Uterus (tissue), 4 donors: ENCODE data around the gene GLCE. TPM values are rescaled to one million over a fixed set of nuclear protein-coding genes. Genes with fewer than 3 reads are reported as not detected.

Experiments used
- DNase-seq, 2 donors: peaks; one replicate each; pipeline ENCODE4 v3.0.0-alpha.2; 2019 to 2020
- H3K27ac ChIP-seq, 2 donors: fragments of 200-600 bp; sonication (generic); 1 replicate in 1 of 2; 2 replicates in 1 of 2; pipeline ENCODE4 v1.5.1; 2016 to 2018
- H3K27me3 ChIP-seq, 2 donors: fragments of 200-600 bp; sonication (generic); one replicate each; pipeline ENCODE4 v1.5.1; 2018 to 2019; ENCODE audit warnings: control low read depth in 1 of 2
- H3K36me3 ChIP-seq, 2 donors: fragments of 200-600 bp; sonication (generic); one replicate each; pipeline ENCODE4 v1.5.1; 2019; ENCODE audit warnings: control low read depth in 1 of 2
- H3K4me1 ChIP-seq, 2 donors: fragments of 200-600 bp; sonication (generic); one replicate each; pipeline ENCODE4 v1.5.1; 2018 to 2019; ENCODE audit warnings: control low read depth in 1 of 2
- H3K4me3 ChIP-seq, 2 donors: fragments of 200-600 bp; sonication (generic); 1 replicate in 1 of 2; 2 replicates in 1 of 2; pipeline ENCODE4 v1.5.1; 2018 to 2019; ENCODE audit warnings: mild to moderate bottlenecking in 1 of 2
- H3K9me3 ChIP-seq, 2 donors: fragments of 200-600 bp; sonication (generic); one replicate each; pipeline ENCODE4 v1.5.1; 2019; ENCODE audit warnings: control low read depth in 1 of 2
- POLR2A ChIP-seq, 2 donors: fragments of 450-650 bp; IDR thresholded peaks; one replicate each; pipeline ENCODE4 v1.6.1; 2016; ENCODE audit warnings: antibody characterized with exemption in 2 of 2, mild to moderate bottlenecking in 1 of 2, moderate library complexity in 1 of 2
- intact Hi-C: fragments of 100-400 bp; cut with DNase I; formaldehyde crosslinking; loops from one replicate; pipeline ENCODE4 v1.15.1; 2023; ENCODE audit warnings: low total_unique reads
- total RNA-seq, 4 donors: library from RNA; depleted of rRNA in 3 of 4; stranded (reverse); fragments of >200 nt in 3 of 4; gene quantifications; one replicate each; pipeline versions ENCODE4 v1.1.0 to v1.2.4, GENCODE V29; 2014 to 2023
- TF ChIP-seq, protein P1 (sequence below), 4 experiments: fragments of 200-600 bp in 2 of 4; fragments of 450-650 bp in 2 of 4; sonication (generic) in 2 of 4; IDR thresholded peaks; one replicate each; pipeline ENCODE4 v1.5.1; 2016 to 2019; ENCODE audit warnings: antibody characterized with exemption in 4 of 4, mild to moderate bottlenecking in 2 of 4, moderate library complexity in 1 of 4
- donor health status: DM: yes; HTN: yes; CAD: no.

The GLCE gene
- total RNA-seq, 4 donors from 2014 or later = 3.1 to 46.0 (median 14.7) TPM

GRCh38 chr15:69296606-69297005 lies 136.2 kb downstream of the GLCE start:
- TF ChIP-seq, protein P1, sequence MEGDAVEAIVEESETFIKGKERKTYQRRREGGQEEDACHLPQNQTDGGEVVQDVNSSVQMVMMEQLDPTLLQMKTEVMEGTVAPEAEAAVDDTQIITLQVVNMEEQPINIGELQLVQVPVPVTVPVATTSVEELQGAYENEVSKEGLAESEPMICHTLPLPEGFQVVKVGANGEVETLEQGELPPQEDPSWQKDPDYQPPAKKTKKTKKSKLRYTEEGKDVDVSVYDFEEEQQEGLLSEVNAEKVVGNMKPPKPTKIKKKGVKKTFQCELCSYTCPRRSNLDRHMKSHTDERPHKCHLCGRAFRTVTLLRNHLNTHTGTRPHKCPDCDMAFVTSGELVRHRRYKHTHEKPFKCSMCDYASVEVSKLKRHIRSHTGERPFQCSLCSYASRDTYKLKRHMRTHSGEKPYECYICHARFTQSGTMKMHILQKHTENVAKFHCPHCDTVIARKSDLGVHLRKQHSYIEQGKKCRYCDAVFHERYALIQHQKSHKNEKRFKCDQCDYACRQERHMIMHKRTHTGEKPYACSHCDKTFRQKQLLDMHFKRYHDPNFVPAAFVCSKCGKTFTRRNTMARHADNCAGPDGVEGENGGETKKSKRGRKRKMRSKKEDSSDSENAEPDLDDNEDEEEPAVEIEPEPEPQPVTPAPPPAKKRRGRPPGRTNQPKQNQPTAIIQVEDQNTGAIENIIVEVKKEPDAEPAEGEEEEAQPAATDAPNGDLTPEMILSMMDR (IDR thresholded peaks at IDR 0.05) = no peak
- TF ChIP-seq POLR2A (IDR thresholded peaks at IDR 0.05) = no peak
- Histone ChIP-seq H3K27me3 (peaks cover 6 to 10% of the 10 kb centered on the region in 2 donors), H3K27ac (no peak overlapping the region), H3K4me1 (peaks cover 0 to 8% of the 10 kb centered on the region in 2 donors), H3K9me3 (no peaks in the 10 kb centered on the region), H3K36me3 (no peaks in the 10 kb centered on the region), H3K4me3 (no peak overlapping the region)
- DNase-seq = no peak
- intact Hi-C loops = no loop called here

DNA sequence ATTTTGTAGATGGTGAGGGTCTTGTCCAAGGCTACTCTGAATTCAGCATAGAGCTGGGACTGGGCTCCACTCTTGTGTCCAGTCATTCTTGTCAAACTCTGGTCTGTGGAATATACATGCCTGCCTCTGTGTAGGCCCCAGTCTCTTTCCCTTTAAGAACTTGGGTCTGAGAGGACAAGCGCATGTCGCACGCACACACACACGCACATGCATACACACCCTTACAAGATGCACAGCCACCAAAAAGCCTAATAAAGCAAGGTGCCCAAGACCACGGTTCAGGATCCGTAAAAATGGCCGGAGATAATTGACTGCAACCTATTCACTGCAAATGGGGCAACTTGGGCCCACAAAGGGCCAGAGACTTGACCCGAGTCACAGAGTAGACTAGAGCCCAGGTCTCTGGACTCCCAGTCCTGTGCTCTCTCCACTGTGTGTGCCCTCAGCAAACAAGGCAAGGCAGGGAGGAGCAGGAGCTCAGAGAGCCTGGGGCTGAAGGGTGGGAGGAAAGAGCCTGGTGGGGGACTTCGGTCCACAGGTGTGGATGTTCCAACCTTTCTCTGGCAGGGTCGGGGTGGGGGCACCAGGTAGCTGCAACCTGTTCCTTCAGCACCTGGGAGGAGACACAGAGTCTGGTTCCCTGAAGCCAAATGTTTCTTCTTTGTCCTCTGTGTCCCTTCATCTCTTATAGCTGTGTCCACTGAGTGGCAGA lies 137.4 kb downstream of the GLCE start:
- Histone ChIP-seq H3K27ac (no peak overlapping the region), H3K4me3 (no peak overlapping the region), H3K36me3 (no peaks in the 10 kb centered on the region), H3K9me3 (no peaks in the 10 kb centered on the region), H3K27me3 (peaks cover 6 to 10% of the 10 kb centered on the region in 2 donors), H3K4me1 (peaks cover 0 to 8% of the 10 kb centered on the region in 2 donors)
- DNase-seq = no peak
- intact Hi-C loops = no loop called here
- TF ChIP-seq, protein P1 (IDR thresholded peaks at IDR 0.05) = no peak
- TF ChIP-seq POLR2A (IDR thresholded peaks at IDR 0.05) = no peak

- H3K4me1 ChIP-seq = peaks cover 0 to 8% of the 10 kb centered on the region in 2 donors
- no peak overlapping the region for H3K4me3 ChIP-seq
- no peak overlapping the region for H3K27ac ChIP-seq
- DNase-seq = no peak
- no peaks in the 10 kb centered on the region for H3K36me3 ChIP-seq
- intact Hi-C loops = no loop called here
- H3K27me3 ChIP-seq = peaks cover 6 to 10% of the 10 kb centered on the region in 2 donors
- TF ChIP-seq, protein P1 (IDR thresholded peaks at IDR 0.05) = no peak
- no peak for TF ChIP-seq POLR2A (IDR thresholded peaks at IDR 0.05)
- H3K9me3 ChIP-seq = no peaks in the 10 kb centered on the region
These were observed 137.9 kb downstream of the GLCE start for GRCh38 chr15:69298354-69298696.

DNA sequence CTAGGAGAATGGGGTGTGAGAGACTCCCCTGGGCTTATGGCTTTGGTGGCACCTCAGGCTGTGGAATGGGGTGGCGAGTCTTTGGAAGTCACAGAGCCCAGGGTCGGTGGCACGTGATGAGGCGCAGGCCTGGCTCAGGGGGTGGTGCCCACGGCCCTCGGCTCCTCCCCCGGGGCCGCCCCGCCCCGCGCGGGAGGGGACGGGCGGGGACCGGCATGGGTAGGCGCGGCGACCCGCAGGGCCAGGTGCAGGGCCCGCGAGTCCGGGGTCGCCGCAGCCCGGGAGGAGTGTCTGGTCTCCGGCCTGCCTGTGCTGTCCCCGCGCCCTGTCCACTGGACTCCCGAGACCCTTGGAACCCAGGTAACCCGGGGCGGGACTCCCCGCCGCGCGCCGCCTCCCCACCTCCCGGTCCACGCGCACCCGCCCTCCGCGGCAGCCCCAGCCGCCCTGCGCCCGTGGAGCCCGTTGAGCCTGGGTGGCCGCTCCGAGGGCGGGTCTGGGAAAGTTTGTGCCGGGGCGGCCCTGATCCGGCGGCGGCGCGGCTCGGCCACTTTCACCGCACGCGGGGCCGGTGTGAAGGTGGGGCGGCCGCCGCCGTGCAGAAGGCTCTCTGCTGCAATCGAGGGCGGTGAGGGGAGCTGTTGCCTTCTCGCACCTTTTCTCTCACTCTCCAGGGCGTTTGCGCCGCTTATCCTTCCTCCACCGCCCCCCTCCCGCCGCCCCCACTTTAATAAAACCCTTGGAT lies 138.4 kb downstream of the GLCE start, which contains the start of gene PAQR5:
Gene PAQR5 (plus strand): TSS at position 216 of the 745 bp plus-strand sequence. CDS start 61,169 bp downstream, outside the sequence.
- Histone ChIP-seq H3K36me3 (no peaks in the 10 kb centered on the region), H3K9me3 (no peaks in the 10 kb centered on the region), H3K4me3 (peak within 1 kb of the TSS in 1 of 2 donors; percentile 28), H3K27ac (no peak within 1 kb of the TSS), H3K27me3 (peaks cover 6 to 10% of the 10 kb centered on the region in 2 donors), H3K4me1 (peaks cover 0 to 8% of the 10 kb centered on the region in 2 donors)
- no peak for DNase-seq
- intact Hi-C loops = no loop called here
- no peak for TF ChIP-seq POLR2A (IDR thresholded peaks at IDR 0.05)
- TF ChIP-seq, protein P1 (IDR thresholded peaks at IDR 0.05) = no peak

DNA sequence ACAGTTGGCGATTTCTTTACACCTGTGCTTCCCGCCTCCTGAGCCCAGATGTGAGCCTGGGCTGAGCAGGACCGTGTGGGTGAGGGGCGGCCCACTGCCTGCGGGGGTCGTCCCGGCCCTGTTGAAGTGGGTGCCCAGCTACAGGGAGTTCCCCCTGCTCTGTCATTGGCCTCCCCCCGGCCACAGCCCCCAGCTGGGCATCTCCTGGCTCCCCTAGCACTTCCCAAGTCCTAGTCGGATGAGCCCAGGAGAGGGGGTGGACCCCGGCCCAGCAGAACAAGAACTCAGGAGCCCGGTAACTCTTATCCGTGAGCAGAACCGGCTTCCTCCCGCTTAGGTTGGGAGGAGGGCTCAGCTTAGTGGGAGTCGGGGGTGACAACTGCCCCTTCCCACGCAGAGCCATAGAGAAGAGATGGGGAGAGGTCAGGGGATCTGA lies 139.0 kb downstream of the GLCE start:
- intact Hi-C loops = no loop called here
- no peaks in the 10 kb centered on the region for H3K36me3 ChIP-seq
- H3K27ac ChIP-seq = no peak overlapping the region
- H3K27me3 ChIP-seq = peaks cover 6 to 10% of the 10 kb centered on the region in 2 donors
- H3K9me3 ChIP-seq = no peaks in the 10 kb centered on the region
- H3K4me3 ChIP-seq = peak overlapping the region in 1 of 2 donors; percentile 28
- TF ChIP-seq, protein P1 (IDR thresholded peaks at IDR 0.05) = no peak
- no peak for TF ChIP-seq POLR2A (IDR thresholded peaks at IDR 0.05)
- H3K4me1 ChIP-seq = peaks cover 0 to 8% of the 10 kb centered on the region in 2 donors
- DNase-seq = no peak
